Natural killer cell treated with Interleukin-12 subunit alpha and Interleukin-12 subunit beta and Interleukin-15 and Interleukin-18, amount 100 ng/mL, for 72 hours (primary cell): Measurements from ENCODE around the gene MRPL44. TPM values are rescaled to one million over a fixed set of nuclear protein-coding genes. Genes with fewer than 3 reads are reported as not detected.
A peak's percentile ranks its signal among the peaks of the same experiment; 100 is the strongest.
"Not testable (repeated sequence)": the region's sequence is repeated elsewhere in the genome, so short reads cannot be mapped to it uniquely, and the experiment has no call there.

Experiments
- ATAC-seq, 2 donors: fragments of 150-1000 bp; cut with Tn5 transposase in 1 of 2; sonication (Bioruptor Pico), chemical (Tn5 transposase) in 1 of 2; 2 replicates each; pipeline ENCODE4 v1.10.0; 2021
- DNase-seq: peaks from one replicate; pipeline ENCODE4 v3.0.0; 2022; ENCODE audit warnings: low spot score
- H3K27ac Mint-ChIP-seq, 2 donors: 1 replicate in 1 of 2; 2 replicates in 1 of 2; pipeline ENCODE4 v1.8.0; 2022; ENCODE audit warnings: mixed read lengths in 2 of 2, mild to moderate bottlenecking in 1 of 2, moderate library complexity in 1 of 2
- H3K27me3 Mint-ChIP-seq, 2 donors: 1 replicate in 1 of 2; 2 replicates in 1 of 2; pipeline ENCODE4 v1.8.0; 2022; ENCODE audit warnings: mixed read lengths in 2 of 2
- H3K36me3 Mint-ChIP-seq: one replicate; pipeline ENCODE4 v1.8.0; 2022; ENCODE audit warnings: mixed read lengths
- H3K4me1 Mint-ChIP-seq, 2 donors: 1 replicate in 1 of 2; 2 replicates in 1 of 2; pipeline ENCODE4 v1.8.0; 2022; ENCODE audit warnings: low read depth in 2 of 2, mixed read lengths in 2 of 2, mild to moderate bottlenecking in 1 of 2
- H3K4me3 Mint-ChIP-seq: one replicate; pipeline ENCODE4 v1.8.0; 2022; ENCODE audit warnings: mixed read lengths
- H3K9me3 Mint-ChIP-seq: 2 replicates; pipeline ENCODE4 v1.8.0; 2022; ENCODE audit warnings: mixed read lengths
- total RNA-seq, 2 donors: library from RNA; stranded (reverse); gene quantifications; one replicate each; pipeline ENCODE4 v1.2.3, GENCODE V29; 2022

Gene MRPL44
- total RNA-seq, 2 donors from 2014 or later, result 29.0 to 29.1 TPM

GRCh38 chr2:223993634-223994232 lies 36.5 kb downstream of the MRPL44 start:
- ATAC-seq (peak in 1 of 2 donors; percentile 59), DNase-seq (peak; percentile 66)
- Mint-ChIP-seq H3K27ac (no peak overlapping the region), H3K36me3 (no peaks in the 10 kb centered on the region), H3K4me3 (no peak overlapping the region), H3K4me1 (no peaks in the 10 kb centered on the region), H3K9me3 (no peaks in the 10 kb centered on the region), H3K27me3 (no peaks in the 10 kb centered on the region)

- Mint-ChIP-seq H3K27ac (no peak overlapping the region), H3K4me3 (no peak overlapping the region), H3K27me3 (no peaks in the 10 kb centered on the region), H3K36me3 (no peaks in the 10 kb centered on the region), H3K4me1 (no peaks in the 10 kb centered on the region), H3K9me3 (no peaks in the 10 kb centered on the region)
- DNase-seq (no peak), ATAC-seq (no peak)
Measured at GRCh38 chr2:223994562-223995162, 37.4 kb downstream of the MRPL44 start.

- H3K4me3 Mint-ChIP-seq, result no peak overlapping the region
- peak overlapping the region in 1 of 2 donors; percentile 65 for H3K27ac Mint-ChIP-seq
Measured at GRCh38 chr2:223995569-223995968, 38.3 kb downstream of the MRPL44 start.

GRCh38 chr2:223996391-223996790 lies 39.1 kb downstream of the MRPL44 start:
- Mint-ChIP-seq H3K27me3 (no peaks in the 10 kb centered on the region), H3K36me3 (no peaks in the 10 kb centered on the region), H3K9me3 (no peaks in the 10 kb centered on the region), H3K4me1 (no peaks in the 10 kb centered on the region), H3K27ac (no peak overlapping the region), H3K4me3 (no peak overlapping the region)
- DNase-seq (no peak), ATAC-seq (no peak)

More at GRCh38 chr2:223995569-223995968, 38.3 kb downstream of the MRPL44 start:
- H3K4me1 Mint-ChIP-seq, result no peaks in the 10 kb centered on the region
- ATAC-seq, result no peak
- H3K27me3 Mint-ChIP-seq, result no peaks in the 10 kb centered on the region
- no peaks in the 10 kb centered on the region for H3K36me3 Mint-ChIP-seq
- DNase-seq, result no peak
- no peaks in the 10 kb centered on the region for H3K9me3 Mint-ChIP-seq

- DNase-seq, result no peak
- no peak for ATAC-seq
- Mint-ChIP-seq H3K36me3 (no peaks in the 10 kb centered on the region), H3K4me3 (no peak overlapping the region), H3K4me1 (no peaks in the 10 kb centered on the region), H3K27ac (no peak overlapping the region), H3K9me3 (no peaks in the 10 kb centered on the region), H3K27me3 (no peaks in the 10 kb centered on the region)
Measured at GRCh38 chr2:223997938-223998337, 40.7 kb downstream of the MRPL44 start.

- Mint-ChIP-seq H3K27ac (no peak overlapping the region), H3K27me3 (no peaks in the 10 kb centered on the region), H3K4me1 (no peaks in the 10 kb centered on the region), H3K4me3 (no peak overlapping the region), H3K9me3 (no peaks in the 10 kb centered on the region), H3K36me3 (no peaks in the 10 kb centered on the region)
- ATAC-seq, result no peak
- DNase-seq, result no peak
Measured at GRCh38 chr2:223998948-223999347, 41.7 kb downstream of the MRPL44 start.

- ATAC-seq (no peak), DNase-seq (no peak)
- Mint-ChIP-seq H3K27me3 (no peaks in the 10 kb centered on the region), H3K4me3 (no peak overlapping the region), H3K9me3 (no peaks in the 10 kb centered on the region), H3K27ac (no peak overlapping the region), H3K36me3 (no peaks in the 10 kb centered on the region), H3K4me1 (no peaks in the 10 kb centered on the region)
Measured at GRCh38 chr2:223999862-224000261, 42.6 kb downstream of the MRPL44 start.

GRCh38 chr2:224000662-224001061 lies 43.4 kb downstream of the MRPL44 start:
- H3K27ac Mint-ChIP-seq, H3K4me1 Mint-ChIP-seq, H3K4me3 Mint-ChIP-seq, DNase-seq, H3K27me3 Mint-ChIP-seq, H3K36me3 Mint-ChIP-seq, ATAC-seq, H3K9me3 Mint-ChIP-seq: not testable (repeated sequence)

GRCh38 chr2:224004105-224004695 lies 46.9 kb downstream of the MRPL44 start:
- Mint-ChIP-seq H3K4me3 (no peak overlapping the region), H3K27ac (no peak overlapping the region), H3K36me3 (no peaks in the 10 kb centered on the region), H3K27me3 (no peaks in the 10 kb centered on the region), H3K9me3 (no peaks in the 10 kb centered on the region), H3K4me1 (no peaks in the 10 kb centered on the region)
- DNase-seq (no peak), ATAC-seq (no peak)

- Mint-ChIP-seq H3K9me3 (no peaks in the 10 kb centered on the region), H3K36me3 (no peaks in the 10 kb centered on the region), H3K27me3 (no peaks in the 10 kb centered on the region), H3K4me3 (no peak overlapping the region), H3K27ac (no peak overlapping the region), H3K4me1 (peaks cover 0 to 6% of the 10 kb centered on the region in 2 donors)
- DNase-seq (no peak), ATAC-seq (no peak)
Measured at GRCh38 chr2:224008702-224009261, 51.5 kb downstream of the MRPL44 start.

GRCh38 chr2:224009605-224010315 lies 52.5 kb downstream of the MRPL44 start:
- no peak for ATAC-seq
- no peak overlapping the region for H3K27ac Mint-ChIP-seq
- no peaks in the 10 kb centered on the region for H3K9me3 Mint-ChIP-seq
- no peaks in the 10 kb centered on the region for H3K27me3 Mint-ChIP-seq
- no peak overlapping the region for H3K4me3 Mint-ChIP-seq
- no peak for DNase-seq
- no peaks in the 10 kb centered on the region for H3K36me3 Mint-ChIP-seq
- peaks cover 0 to 6% of the 10 kb centered on the region in 2 donors for H3K4me1 Mint-ChIP-seq

- H3K4me1 Mint-ChIP-seq, result peaks cover 0 to 9% of the 10 kb centered on the region in 2 donors
- no peaks in the 10 kb centered on the region for H3K27me3 Mint-ChIP-seq
- H3K36me3 Mint-ChIP-seq, result no peaks in the 10 kb centered on the region
- no peak overlapping the region for H3K4me3 Mint-ChIP-seq
- ATAC-seq (no peak), DNase-seq (no peak)
- H3K27ac Mint-ChIP-seq, result no peak overlapping the region
- H3K9me3 Mint-ChIP-seq, result no peaks in the 10 kb centered on the region
Measured at GRCh38 chr2:224011837-224012236, 54.6 kb downstream of the MRPL44 start.

GRCh38 chr2:224014336-224014735 lies 57.1 kb downstream of the MRPL44 start:
- Mint-ChIP-seq H3K36me3 (no peaks in the 10 kb centered on the region), H3K4me3 (no peak overlapping the region), H3K27ac (peak overlapping the region in 1 of 2 donors; percentile 53), H3K4me1 (peaks cover 0 to 9% of the 10 kb centered on the region in 2 donors), H3K9me3 (no peaks in the 10 kb centered on the region), H3K27me3 (no peaks in the 10 kb centered on the region)
- no peak for DNase-seq
- ATAC-seq, result no peak

GRCh38 chr2:224016963-224017362 lies 59.7 kb downstream of the MRPL44 start:
- Mint-ChIP-seq H3K36me3 (no peaks in the 10 kb centered on the region), H3K4me3 (no peak overlapping the region), H3K9me3 (no peaks in the 10 kb centered on the region), H3K4me1 (peaks cover 0 to 3% of the 10 kb centered on the region in 2 donors), H3K27me3 (no peaks in the 10 kb centered on the region), H3K27ac (no peak overlapping the region)
- ATAC-seq, result no peak
- no peak for DNase-seq
